HEK293 (cell line): Measurements from ENCODE around the gene ZNF396.

Source experiments
- GLIS1 ChIP-seq: fragments of 450-650 bp; formaldehyde crosslinking; IDR thresholded peaks from 2 replicates; pipeline ENCODE4 v1.5.1; 2016; ENCODE audit warnings: missing biosample characterization, missing genetic modification characterization
- IKZF3 ChIP-seq: fragments of 450-650 bp; IDR thresholded peaks from 2 replicates; pipeline ENCODE4 v1.5.0; 2018; ENCODE audit warnings: missing biosample characterization, mild to moderate bottlenecking, missing genetic modification characterization, moderate library complexity
- KLF9 ChIP-seq: fragments of 450-650 bp; formaldehyde crosslinking; IDR thresholded peaks from 2 replicates; pipeline ENCODE4 v1.5.1; 2016; ENCODE audit warnings: missing biosample characterization, missing genetic modification characterization, low read depth
- OSR2 ChIP-seq: fragments of 450-650 bp; formaldehyde crosslinking; IDR thresholded peaks from 2 replicates; pipeline ENCODE4 v1.5.1; 2016; ENCODE audit warnings: missing biosample characterization, missing genetic modification characterization
- SALL2 ChIP-seq: fragments of 450-650 bp; formaldehyde crosslinking; IDR thresholded peaks from 2 replicates; pipeline ENCODE4 v1.5.0; 2017; ENCODE audit warnings: missing biosample characterization, mild to moderate bottlenecking, missing genetic modification characterization, borderline replicate concordance
- SP2 ChIP-seq: fragments of 450-650 bp; formaldehyde crosslinking; IDR thresholded peaks from 2 replicates; pipeline ENCODE4 v1.5.1; 2016; ENCODE audit warnings: missing biosample characterization, missing genetic modification characterization
- TRIM28 ChIP-seq: IDR thresholded peaks from 2 replicates; pipeline ENCODE4 v1.6.1; 2011; ENCODE audit warnings: low read length, control low read depth, borderline replicate concordance
- WT1 ChIP-seq: fragments of 450-650 bp; formaldehyde crosslinking; IDR thresholded peaks from 2 replicates; pipeline ENCODE4 v1.5.1; 2016; ENCODE audit warnings: missing biosample characterization, missing genetic modification characterization
- ZBTB20 ChIP-seq: fragments of 450-650 bp; formaldehyde crosslinking; IDR thresholded peaks from 2 replicates; pipeline ENCODE4 v1.5.1; 2016; ENCODE audit warnings: missing biosample characterization, missing genetic modification characterization
- ZFP69B ChIP-seq: fragments of 450-650 bp; formaldehyde crosslinking; IDR thresholded peaks from 2 replicates; pipeline ENCODE4 v1.5.1; 2016; ENCODE audit warnings: missing biosample characterization, missing genetic modification characterization
- ZIC2 ChIP-seq: fragments of 450-650 bp; formaldehyde crosslinking; IDR thresholded peaks from 2 replicates; pipeline ENCODE4 v1.5.1; 2016; ENCODE audit warnings: missing biosample characterization, missing genetic modification characterization
- ZNF114 ChIP-seq: fragments of 450-650 bp; formaldehyde crosslinking; IDR thresholded peaks from 2 replicates; pipeline ENCODE4 v1.5.0; 2017; ENCODE audit warnings: missing biosample characterization, missing genetic modification characterization
- ZNF155 ChIP-seq: fragments of 450-650 bp; formaldehyde crosslinking; IDR thresholded peaks from 2 replicates; pipeline ENCODE4 v1.5.1; 2016; ENCODE audit warnings: missing biosample characterization, missing genetic modification characterization
- ZNF174 ChIP-seq: fragments of 450-650 bp; formaldehyde crosslinking; IDR thresholded peaks from 2 replicates; pipeline ENCODE4 v1.5.0; 2017; ENCODE audit warnings: missing biosample characterization, mild to moderate bottlenecking, missing genetic modification characterization
- ZNF175 ChIP-seq: fragments of 450-650 bp; formaldehyde crosslinking; IDR thresholded peaks from 2 replicates; pipeline ENCODE4 v1.5.1; 2016; ENCODE audit warnings: missing biosample characterization, missing genetic modification characterization
- ZNF302 ChIP-seq: fragments of 450-650 bp; formaldehyde crosslinking; IDR thresholded peaks from 2 replicates; pipeline ENCODE4 v1.5.1; 2016; ENCODE audit warnings: missing biosample characterization, missing genetic modification characterization, low read depth
- ZNF366 ChIP-seq: fragments of 450-650 bp; formaldehyde crosslinking; conservative IDR thresholded peaks from 2 replicates; pipeline ENCODE4 v1.5.1; 2016; ENCODE audit warnings: missing biosample characterization, missing genetic modification characterization
- ZNF510 ChIP-seq: fragments of 450-650 bp; formaldehyde crosslinking; IDR thresholded peaks from 2 replicates; pipeline ENCODE4 v1.5.1; 2018; ENCODE audit warnings: mild to moderate bottlenecking, missing genetic modification characterization, missing biosample characterization; ENCODE audit not compliant: insufficient replicate concordance
- ZNF521 ChIP-seq: fragments of 450-650 bp; formaldehyde crosslinking; IDR thresholded peaks from 2 replicates; pipeline ENCODE4 v1.5.1; 2017; ENCODE audit warnings: missing biosample characterization, mild to moderate bottlenecking, missing genetic modification characterization
- ZNF560 ChIP-seq: fragments of 450-650 bp; formaldehyde crosslinking; IDR thresholded peaks from 2 replicates; pipeline ENCODE4 v1.5.1; 2017; ENCODE audit warnings: missing biosample characterization, missing genetic modification characterization, borderline replicate concordance
- ZNF629 ChIP-seq: fragments of 450-650 bp; formaldehyde crosslinking; IDR thresholded peaks from 2 replicates; pipeline ENCODE4 v1.5.1; 2017; ENCODE audit warnings: missing biosample characterization, missing genetic modification characterization
- ZNF677 ChIP-seq: fragments of 450-650 bp; IDR thresholded peaks from 2 replicates; pipeline ENCODE4 v1.5.0; 2018; ENCODE audit warnings: missing biosample characterization, mild to moderate bottlenecking, missing genetic modification characterization, moderate library complexity
- ZNF792 ChIP-seq: fragments of 450-650 bp; formaldehyde crosslinking; IDR thresholded peaks from 2 replicates; pipeline ENCODE4 v1.5.1; 2016; ENCODE audit warnings: missing biosample characterization, missing genetic modification characterization
- ZXDB ChIP-seq: fragments of 450-650 bp; formaldehyde crosslinking; IDR thresholded peaks from 2 replicates; pipeline ENCODE4 v1.5.1; 2016; ENCODE audit warnings: missing biosample characterization, missing genetic modification characterization
- TF ChIP-seq, protein P1 (sequence below): fragments of 450-650 bp; formaldehyde crosslinking; IDR thresholded peaks from 2 replicates; pipeline ENCODE4 v1.5.1; 2016; ENCODE audit warnings: missing biosample characterization, missing genetic modification characterization
- TF ChIP-seq, protein P2 (sequence below): fragments of 450-650 bp; formaldehyde crosslinking; conservative IDR thresholded peaks from 2 replicates; pipeline ENCODE4 v1.5.1; 2016; ENCODE audit warnings: low read depth, missing biosample characterization, missing genetic modification characterization
- TF ChIP-seq, protein P3 (sequence below): fragments of 450-650 bp; formaldehyde crosslinking; IDR thresholded peaks from 2 replicates; pipeline ENCODE4 v1.5.1; 2016; ENCODE audit warnings: missing biosample characterization, missing genetic modification characterization
- TF ChIP-seq, protein P4 (sequence below): fragments of 450-650 bp; formaldehyde crosslinking; IDR thresholded peaks from 2 replicates; pipeline ENCODE4 v1.5.1; 2016; ENCODE audit warnings: missing biosample characterization, missing genetic modification characterization
- TF ChIP-seq, protein P5 (sequence below): fragments of 450-650 bp; formaldehyde crosslinking; IDR thresholded peaks from 2 replicates; pipeline ENCODE4 v1.5.1; 2016; ENCODE audit warnings: missing biosample characterization, missing genetic modification characterization

Gene ZNF396

DNA sequence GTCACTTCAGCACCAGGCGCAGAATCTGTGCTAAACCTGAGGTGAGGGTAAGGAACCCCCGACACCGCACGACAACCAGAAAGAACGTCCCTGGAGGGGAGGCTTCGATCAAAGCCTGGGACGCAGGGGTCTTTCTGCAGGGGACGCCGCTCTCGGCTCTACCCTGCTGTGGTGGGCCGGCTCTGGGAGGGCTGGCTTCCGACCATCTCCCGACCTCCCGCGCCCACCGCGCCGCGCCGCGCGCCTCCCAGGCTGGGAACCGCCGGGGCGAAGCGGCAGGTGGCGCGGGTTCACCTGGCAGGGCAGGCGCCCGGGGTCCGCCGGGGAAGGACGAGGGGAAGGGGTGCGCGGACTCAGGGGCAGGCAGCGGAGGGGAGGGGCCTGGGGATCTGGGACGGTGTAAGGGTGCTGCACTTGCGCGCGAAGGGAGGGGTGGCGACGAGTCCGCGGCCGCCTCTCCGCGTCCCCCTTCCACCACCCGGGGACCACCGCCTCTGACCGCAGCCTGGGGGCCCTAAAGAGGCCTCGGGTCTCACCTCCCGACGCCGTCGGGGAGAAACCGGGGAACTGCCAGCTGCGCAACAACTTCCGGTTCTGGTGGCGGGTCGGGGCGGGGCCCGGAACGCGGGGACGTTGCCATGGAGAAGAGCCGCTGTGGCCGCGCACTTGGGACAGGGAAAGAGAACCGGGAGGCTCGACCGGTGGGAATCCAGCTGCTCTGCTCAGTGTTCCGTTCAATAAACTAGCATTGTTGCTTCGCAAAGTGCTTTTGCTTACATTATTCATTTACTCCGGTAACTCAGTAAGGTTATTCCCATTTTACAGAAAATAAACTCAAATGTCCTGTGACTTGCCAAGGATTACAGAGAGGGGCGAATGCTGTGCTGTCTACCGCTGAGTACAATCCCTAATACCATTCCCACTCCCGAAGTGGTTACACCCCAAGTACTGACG, at the start of gene ZNF396 (continued):
- TF ChIP-seq ZNF629 (tag by site-specific recombination) (0 out of 2 replicates have a peak, but pooled peaks have one; percentile 13), ZNF366 (tag by site-specific recombination) (no peak), IKZF3 (tag by site-specific recombination) (no peak), WT1 (no peak), SP2 (peak; percentile 55), ZNF677 (tag by site-specific recombination) (no peak), ZFP69B (tag by site-specific recombination) (no peak), ZNF510 (no peak), ZNF175 (tag by site-specific recombination) (no peak), SALL2 (tag by site-specific recombination) (no peak), TRIM28 (no peak), ZNF560 (tag by site-specific recombination) (no peak), ZNF155 (tag by site-specific recombination) (no peak), ZNF792 (tag by site-specific recombination) (no peak), GLIS1 (tag by site-specific recombination) (0 out of 2 replicates have a peak, but pooled peaks have one; percentile 25), ZNF521 (tag by site-specific recombination) (no peak), ZNF114 (tag by site-specific recombination) (no peak), ZBTB20 (peak; percentile 50; the same call in 1 of the 2 replicates), ZNF302 (tag by site-specific recombination) (no peak), KLF9 (peak; percentile 59), ZIC2 (tag by site-specific recombination) (peak; percentile 18; the same call in 1 of the 2 replicates), OSR2 (tag by site-specific recombination) (no peak), ZXDB (tag by site-specific recombination) (peak; percentile 83), ZNF174 (tag by site-specific recombination) (no peak)
- TF ChIP-seq, protein P1, sequence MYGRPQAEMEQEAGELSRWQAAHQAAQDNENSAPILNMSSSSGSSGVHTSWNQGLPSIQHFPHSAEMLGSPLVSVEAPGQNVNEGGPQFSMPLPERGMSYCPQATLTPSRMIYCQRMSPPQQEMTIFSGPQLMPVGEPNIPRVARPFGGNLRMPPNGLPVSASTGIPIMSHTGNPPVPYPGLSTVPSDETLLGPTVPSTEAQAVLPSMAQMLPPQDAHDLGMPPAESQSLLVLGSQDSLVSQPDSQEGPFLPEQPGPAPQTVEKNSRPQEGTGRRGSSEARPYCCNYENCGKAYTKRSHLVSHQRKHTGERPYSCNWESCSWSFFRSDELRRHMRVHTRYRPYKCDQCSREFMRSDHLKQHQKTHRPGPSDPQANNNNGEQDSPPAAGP (tag by site-specific recombination): no peak
- TF ChIP-seq, protein P2, sequence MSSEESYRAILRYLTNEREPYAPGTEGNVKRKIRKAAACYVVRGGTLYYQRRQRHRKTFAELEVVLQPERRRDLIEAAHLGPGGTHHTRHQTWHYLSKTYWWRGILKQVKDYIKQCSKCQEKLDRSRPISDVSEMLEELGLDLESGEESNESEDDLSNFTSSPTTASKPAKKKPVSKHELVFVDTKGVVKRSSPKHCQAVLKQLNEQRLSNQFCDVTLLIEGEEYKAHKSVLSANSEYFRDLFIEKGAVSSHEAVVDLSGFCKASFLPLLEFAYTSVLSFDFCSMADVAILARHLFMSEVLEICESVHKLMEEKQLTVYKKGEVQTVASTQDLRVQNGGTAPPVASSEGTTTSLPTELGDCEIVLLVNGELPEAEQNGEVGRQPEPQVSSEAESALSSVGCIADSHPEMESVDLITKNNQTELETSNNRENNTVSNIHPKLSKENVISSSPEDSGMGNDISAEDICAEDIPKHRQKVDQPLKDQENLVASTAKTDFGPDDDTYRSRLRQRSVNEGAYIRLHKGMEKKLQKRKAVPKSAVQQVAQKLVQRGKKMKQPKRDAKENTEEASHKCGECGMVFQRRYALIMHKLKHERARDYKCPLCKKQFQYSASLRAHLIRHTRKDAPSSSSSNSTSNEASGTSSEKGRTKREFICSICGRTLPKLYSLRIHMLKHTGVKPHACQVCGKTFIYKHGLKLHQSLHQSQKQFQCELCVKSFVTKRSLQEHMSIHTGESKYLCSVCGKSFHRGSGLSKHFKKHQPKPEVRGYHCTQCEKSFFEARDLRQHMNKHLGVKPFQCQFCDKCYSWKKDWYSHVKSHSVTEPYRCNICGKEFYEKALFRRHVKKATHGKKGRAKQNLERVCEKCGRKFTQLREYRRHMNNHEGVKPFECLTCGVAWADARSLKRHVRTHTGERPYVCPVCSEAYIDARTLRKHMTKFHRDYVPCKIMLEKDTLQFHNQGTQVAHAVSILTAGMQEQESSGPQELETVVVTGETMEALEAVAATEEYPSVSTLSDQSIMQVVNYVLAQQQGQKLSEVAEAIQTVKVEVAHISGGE (tag by site-specific recombination): peak; percentile 97
- TF ChIP-seq, protein P3, sequence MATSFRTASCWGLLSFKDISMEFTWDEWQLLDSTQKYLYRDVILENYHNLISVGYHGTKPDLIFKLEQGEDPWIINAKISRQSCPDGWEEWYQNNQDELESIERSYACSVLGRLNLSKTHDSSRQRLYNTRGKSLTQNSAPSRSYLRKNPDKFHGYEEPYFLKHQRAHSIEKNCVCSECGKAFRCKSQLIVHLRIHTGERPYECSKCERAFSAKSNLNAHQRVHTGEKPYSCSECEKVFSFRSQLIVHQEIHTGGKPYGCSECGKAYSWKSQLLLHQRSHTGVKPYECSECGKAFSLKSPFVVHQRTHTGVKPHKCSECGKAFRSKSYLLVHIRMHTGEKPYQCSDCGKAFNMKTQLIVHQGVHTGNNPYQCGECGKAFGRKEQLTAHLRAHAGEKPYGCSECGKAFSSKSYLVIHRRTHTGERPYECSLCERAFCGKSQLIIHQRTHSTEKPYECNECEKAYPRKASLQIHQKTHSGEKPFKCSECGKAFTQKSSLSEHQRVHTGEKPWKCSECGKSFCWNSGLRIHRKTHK (tag by site-specific recombination): no peak
- TF ChIP-seq, protein P4, sequence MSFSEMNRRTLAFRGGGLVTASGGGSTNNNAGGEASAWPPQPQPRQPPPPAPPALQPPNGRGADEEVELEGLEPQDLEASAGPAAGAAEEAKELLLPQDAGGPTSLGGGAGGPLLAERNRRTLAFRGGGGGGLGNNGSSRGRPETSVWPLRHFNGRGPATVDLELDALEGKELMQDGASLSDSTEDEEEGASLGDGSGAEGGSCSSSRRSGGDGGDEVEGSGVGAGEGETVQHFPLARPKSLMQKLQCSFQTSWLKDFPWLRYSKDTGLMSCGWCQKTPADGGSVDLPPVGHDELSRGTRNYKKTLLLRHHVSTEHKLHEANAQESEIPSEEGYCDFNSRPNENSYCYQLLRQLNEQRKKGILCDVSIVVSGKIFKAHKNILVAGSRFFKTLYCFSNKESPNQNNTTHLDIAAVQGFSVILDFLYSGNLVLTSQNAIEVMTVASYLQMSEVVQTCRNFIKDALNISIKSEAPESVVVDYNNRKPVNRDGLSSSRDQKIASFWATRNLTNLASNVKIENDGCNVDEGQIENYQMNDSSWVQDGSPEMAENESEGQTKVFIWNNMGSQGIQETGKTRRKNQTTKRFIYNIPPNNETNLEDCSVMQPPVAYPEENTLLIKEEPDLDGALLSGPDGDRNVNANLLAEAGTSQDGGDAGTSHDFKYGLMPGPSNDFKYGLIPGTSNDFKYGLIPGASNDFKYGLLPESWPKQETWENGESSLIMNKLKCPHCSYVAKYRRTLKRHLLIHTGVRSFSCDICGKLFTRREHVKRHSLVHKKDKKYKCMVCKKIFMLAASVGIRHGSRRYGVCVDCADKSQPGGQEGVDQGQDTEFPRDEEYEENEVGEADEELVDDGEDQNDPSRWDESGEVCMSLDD (tag by site-specific recombination): peak; percentile 70; the same call in 1 of the 2 replicates
- TF ChIP-seq, protein P5, sequence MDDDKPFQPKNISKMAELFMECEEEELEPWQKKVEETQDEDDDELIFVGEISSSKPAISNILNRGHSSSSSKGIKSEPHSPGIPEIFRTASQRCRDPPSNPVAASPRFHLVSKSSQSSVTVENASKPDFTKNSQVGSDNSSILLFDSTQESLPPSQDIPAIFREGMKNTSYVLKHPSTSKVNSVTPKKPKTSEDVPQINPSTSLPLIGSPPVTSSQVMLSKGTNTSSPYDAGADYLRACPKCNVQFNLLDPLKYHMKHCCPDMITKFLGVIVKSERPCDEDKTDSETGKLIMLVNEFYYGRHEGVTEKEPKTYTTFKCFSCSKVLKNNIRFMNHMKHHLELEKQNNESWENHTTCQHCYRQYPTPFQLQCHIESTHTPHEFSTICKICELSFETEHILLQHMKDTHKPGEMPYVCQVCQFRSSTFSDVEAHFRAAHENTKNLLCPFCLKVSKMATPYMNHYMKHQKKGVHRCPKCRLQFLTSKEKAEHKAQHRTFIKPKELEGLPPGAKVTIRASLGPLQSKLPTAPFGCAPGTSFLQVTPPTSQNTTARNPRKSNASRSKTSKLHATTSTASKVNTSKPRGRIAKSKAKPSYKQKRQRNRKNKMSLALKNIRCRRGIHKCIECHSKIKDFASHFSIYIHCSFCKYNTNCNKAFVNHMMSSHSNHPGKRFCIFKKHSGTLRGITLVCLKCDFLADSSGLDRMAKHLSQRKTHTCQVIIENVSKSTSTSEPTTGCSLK (tag by site-specific recombination): no peak
